ENCODE results near the gene SLC5A9. TPM values are rescaled to one million over a fixed set of nuclear protein-coding genes. Genes with fewer than 3 reads are reported as not detected.

SLC5A9 gene
- total RNA-seq, 1 experiment from 2014 or later, result not detected

- no peaks in the 10 kb centered on the region for H3K79me2 ChIP-seq (ENCODE audit: insufficient read depth, low read length)
- H3K4me3 ChIP-seq (replicated peaks in 1 of 2; ENCODE audit: low read depth in 1 of 2, low read length in 2 of 2), result no peak overlapping the region
- ChIA-PET POLR2A (no interaction called here), CTCF (no interaction called here), RAD21 (ENCODE audit: low non-redundant PET in 1 of 2, low total read pairs in 2 of 2, uncharacterized antibody in 2 of 2, unreplicated experiment in 2 of 2) (no interaction called here)
- no peaks in the 10 kb centered on the region for H4K20me1 ChIP-seq (ENCODE audit: insufficient read depth)
- no peaks in the 10 kb centered on the region for H3K4me1 ChIP-seq (ENCODE audit: control insufficient read depth in 1 of 2, insufficient read depth in 2 of 2, low read length in 2 of 2)
- no peak for DNase-seq (ENCODE audit: low read depth, low spot score)
- intact Hi-C loops (cut with micrococcal nuclease), result no loop called here
- no peaks in the 10 kb centered on the region; the same call in 1 of the 2 replicates for H3K27me3 ChIP-seq (ENCODE audit: insufficient read depth, low read length)
- no peak overlapping the region for H2AFZ ChIP-seq (ENCODE audit: low read depth, low read length, poor library complexity, severe bottlenecking)
- no peaks in the 10 kb centered on the region for H3K36me3 ChIP-seq (ENCODE audit: control insufficient read depth in 1 of 2, insufficient read depth in 2 of 2, low read length in 2 of 2)
- peaks cover 10% of the 10 kb centered on the region in 2 experiments; a peak in 2 of 4 replicates for H3K9me3 ChIP-seq (ENCODE audit: control insufficient read depth in 1 of 2, insufficient read depth in 1 of 2, low read depth in 1 of 2, low read length in 2 of 2)
- H3K27ac ChIP-seq (ENCODE audit: low read depth, low read length), result no peak overlapping the region
- BruUV-seq (replicated peaks), result no TSS peak
- TF ChIP-seq CTCF (IDR thresholded peaks at IDR 0.05 in 2 of 3, conservative IDR thresholded peaks at IDR 0.05 in 1 of 3; ENCODE audit: borderline replicate concordance in 1 of 3, insufficient read depth in 1 of 3, low read depth in 2 of 3, low read length in 2 of 3) (no peak), JUND (IDR thresholded peaks at IDR 0.05) (no peak), CBX3 (IDR thresholded peaks at IDR 0.05; ENCODE audit: low read depth) (no peak), ZFX (IDR thresholded peaks at IDR 0.05) (no peak), YY1 (IDR thresholded peaks at IDR 0.05; ENCODE audit: extremely low read depth, insufficient replicate concordance, low read depth, low read length) (no peak), FOSL1 (IDR thresholded peaks at IDR 0.05; ENCODE audit: low read depth) (no peak), REST (IDR thresholded peaks at IDR 0.05; ENCODE audit: low read depth) (no peak), EGR1 (IDR thresholded peaks at IDR 0.05; ENCODE audit: low read depth) (no peak), CEBPB (IDR thresholded peaks at IDR 0.05; ENCODE audit: low read depth) (no peak), EZH2phosphoT487 (IDR thresholded peaks at IDR 0.05; ENCODE audit: borderline replicate concordance) (no peak), ZBTB33 (IDR thresholded peaks at IDR 0.05; ENCODE audit: extremely low read depth, insufficient replicate concordance, low read length) (no peak), MAX (IDR thresholded peaks at IDR 0.05) (no peak), ATF3 (IDR thresholded peaks at IDR 0.05) (no peak)
- H3K4me2 ChIP-seq (ENCODE audit: low read length), result no peak overlapping the region
- H3K9ac ChIP-seq (ENCODE audit: low read length), result no peak overlapping the region
- H3K9me2 ChIP-seq (ENCODE audit: insufficient read depth), result no peaks in the 10 kb centered on the region
- ATAC-seq, result no peak
Observed at GRCh38 chr1:48187969-48188563, 34.5 kb upstream of the SLC5A9 start.

Data from HCT116 (cell line).